SK-N-MC (cell line): Measurements from ENCODE around the gene NANP.

Experiments
- FOXP2 ChIP-seq: optimal IDR thresholded peaks from 2 replicates; pipeline ENCODE3; 2011; ENCODE audit warnings: mild to moderate bottlenecking, moderate library complexity; ENCODE audit not compliant: insufficient read depth; ENCODE audit errors: extremely low read length, control extremely low read depth
- POLR2AphosphoS5 ChIP-seq: IDR thresholded peaks from 2 replicates; pipeline ENCODE4 v1.6.1; 2012; ENCODE audit warnings: mild to moderate bottlenecking, low read depth, low read length, borderline replicate concordance

DNA sequence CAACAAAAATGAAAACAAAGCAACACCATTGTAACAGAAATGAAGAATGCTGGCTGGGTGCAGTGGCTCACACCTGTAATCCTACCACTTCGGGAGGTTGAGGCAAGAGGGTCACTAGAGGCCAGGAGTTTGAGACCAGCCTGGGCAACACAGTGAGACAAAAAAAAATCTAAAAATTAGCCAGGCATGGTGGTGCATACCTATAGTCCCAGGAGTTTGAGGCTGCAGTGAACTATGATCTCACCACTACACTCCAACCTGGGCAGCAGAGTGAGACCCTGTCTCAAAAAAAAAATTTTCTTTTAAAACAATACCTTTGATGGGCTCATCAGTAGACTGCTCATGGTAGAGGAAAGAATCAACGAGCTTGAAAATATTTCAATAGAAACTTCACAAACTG lies 57.0 kb downstream of the NANP start:
- TF ChIP-seq POLR2AphosphoS5 (no peak), FOXP2 (no peak)
